Large intestine (tissue), 3 donors: ENCODE measurements around the gene RASGRP3. TPM values are rescaled to one million over a fixed set of nuclear protein-coding genes. Genes with fewer than 3 reads are reported as not detected.

Source experiments
- DNase-seq, 2 donors: peaks; one replicate each; pipeline versions ENCODE4 v3.0.0 to v3.0.0-alpha.2; 2013
- H3K27ac ChIP-seq: one replicate; pipeline ENCODE4 v1.5.1; 2013; ENCODE audit warnings: low read length
- H3K27me3 ChIP-seq: 2 replicates; pipeline ENCODE4 v1.6.1; 2013; ENCODE audit warnings: low read length; ENCODE audit not compliant: control insufficient read depth, insufficient read depth
- H3K36me3 ChIP-seq: 2 replicates; pipeline ENCODE4 v1.6.1; 2013; ENCODE audit warnings: low read length; ENCODE audit not compliant: control insufficient read depth, insufficient read depth
- H3K4me1 ChIP-seq: one replicate; pipeline ENCODE4 v1.6.1; 2013; ENCODE audit warnings: low read length; ENCODE audit not compliant: control insufficient read depth, insufficient read depth
- H3K4me3 ChIP-seq: one replicate; pipeline ENCODE4 v1.5.1; 2013; ENCODE audit warnings: low read length
- H3K9me3 ChIP-seq: one replicate; pipeline ENCODE4 v1.6.1; 2013; ENCODE audit warnings: mild to moderate bottlenecking, low read depth, low read length, moderate library complexity; ENCODE audit not compliant: control insufficient read depth
- WGBS: methylation state at CpG from one replicate; pipeline ENCODE4 v1.1.5; 2013; ENCODE audit warnings: low lambda C conversion rate; ENCODE audit not compliant: insufficient coverage; 5-methylcytosine and 5-hydroxymethylcytosine counted together
- polyA plus RNA-seq: library from polyadenylated mRNA; unstranded; fragments of 120-200 nt; gene quantifications from one replicate; pipeline ENCODE4 v1.2.1, GENCODE V29; 2013

RASGRP3 gene
- polyA plus RNA-seq, 1 donor, result 11.2 TPM

GRCh38 chr2:33477473-33478468 lies 1.3 kb downstream of the RASGRP3 start:
- H3K4me1 ChIP-seq, result peaks cover 18% of the 10 kb centered on the region
- no peaks in the 10 kb centered on the region for H3K36me3 ChIP-seq
- H3K27me3 ChIP-seq, result peaks cover 8% of the 10 kb centered on the region
- peak; percentile 12 to 51 for DNase-seq
- H3K27ac ChIP-seq, result peak overlapping the region; percentile 22
- H3K9me3 ChIP-seq, result no peaks in the 10 kb centered on the region
- H3K4me3 ChIP-seq, result peak overlapping the region; percentile 23
- no CpG with 5 or more reads among the region's 20 CpGs for WGBS

- H3K9me3 ChIP-seq, result no peaks in the 10 kb centered on the region
- DNase-seq, result no peak
- H3K27ac ChIP-seq, result no peak overlapping the region
- peaks cover 18% of the 10 kb centered on the region for H3K4me1 ChIP-seq
- no CpG with 5 or more reads among the region's 9 CpGs for WGBS
- H3K4me3 ChIP-seq, result no peak overlapping the region
- no peaks in the 10 kb centered on the region for H3K36me3 ChIP-seq
- H3K27me3 ChIP-seq, result peaks cover 8% of the 10 kb centered on the region
Observed at GRCh38 chr2:33478968-33479731, 2.7 kb downstream of the RASGRP3 start.

GRCh38 chr2:33482518-33482917 lies 6.1 kb downstream of the RASGRP3 start:
- Histone ChIP-seq H3K9me3 (no peaks in the 10 kb centered on the region), H3K4me1 (peaks cover 6% of the 10 kb centered on the region), H3K27me3 (peaks cover 8% of the 10 kb centered on the region), H3K4me3 (no peak overlapping the region), H3K27ac (no peak overlapping the region), H3K36me3 (no peaks in the 10 kb centered on the region)
- WGBS, result no CpG with 5 or more reads among the region's 2 CpGs
- no peak for DNase-seq

- no peak for DNase-seq
- Histone ChIP-seq H3K36me3 (no peaks in the 10 kb centered on the region), H3K4me1 (no peaks in the 10 kb centered on the region), H3K9me3 (no peaks in the 10 kb centered on the region), H3K27me3 (peaks cover 2% of the 10 kb centered on the region), H3K27ac (peak overlapping the region; percentile 22), H3K4me3 (no peak overlapping the region)
- WGBS, result no CpG with 5 or more reads among the region's 2 CpGs
Observed at GRCh38 chr2:33484042-33484621, 7.7 kb downstream of the RASGRP3 start.

GRCh38 chr2:33485051-33485450 lies 8.6 kb downstream of the RASGRP3 start:
- Histone ChIP-seq H3K4me1 (no peaks in the 10 kb centered on the region), H3K9me3 (no peaks in the 10 kb centered on the region), H3K27me3 (no peaks in the 10 kb centered on the region), H3K27ac (no peak overlapping the region), H3K36me3 (no peaks in the 10 kb centered on the region), H3K4me3 (no peak overlapping the region)
- no peak for DNase-seq
- WGBS, result 100% methylated on average over 1 of the region's 2 CpGs

- H3K4me3 ChIP-seq, result no peak overlapping the region
- H3K9me3 ChIP-seq, result no peaks in the 10 kb centered on the region
- no peaks in the 10 kb centered on the region for H3K27me3 ChIP-seq
- DNase-seq, result no peak
- WGBS, result 100% methylated on average over 2 of the region's 3 CpGs
- H3K36me3 ChIP-seq, result no peaks in the 10 kb centered on the region
- H3K4me1 ChIP-seq, result no peaks in the 10 kb centered on the region
- no peak overlapping the region for H3K27ac ChIP-seq
Observed at GRCh38 chr2:33486544-33486943, 10.1 kb downstream of the RASGRP3 start.

GRCh38 chr2:33488178-33488690 lies 11.8 kb downstream of the RASGRP3 start:
- no peak overlapping the region for H3K27ac ChIP-seq
- no peaks in the 10 kb centered on the region for H3K36me3 ChIP-seq
- no peaks in the 10 kb centered on the region for H3K9me3 ChIP-seq
- no peak overlapping the region for H3K4me3 ChIP-seq
- H3K27me3 ChIP-seq, result no peaks in the 10 kb centered on the region
- WGBS, result 43% methylated on average over 1 of the region's 2 CpGs
- no peaks in the 10 kb centered on the region for H3K4me1 ChIP-seq
- no peak for DNase-seq

- no peak for DNase-seq
- Histone ChIP-seq H3K36me3 (no peaks in the 10 kb centered on the region), H3K27ac (no peak overlapping the region), H3K27me3 (no peaks in the 10 kb centered on the region), H3K4me3 (no peak overlapping the region), H3K9me3 (no peaks in the 10 kb centered on the region), H3K4me1 (no peaks in the 10 kb centered on the region)
- WGBS, result 90% methylated on average over 3 of the region's 8 CpGs
Observed at GRCh38 chr2:33488715-33489540, 12.5 kb downstream of the RASGRP3 start.

GRCh38 chr2:33489835-33490431 lies 13.5 kb downstream of the RASGRP3 start:
- Histone ChIP-seq H3K27ac (no peak overlapping the region), H3K36me3 (no peaks in the 10 kb centered on the region), H3K4me3 (no peak overlapping the region), H3K4me1 (no peaks in the 10 kb centered on the region), H3K27me3 (no peaks in the 10 kb centered on the region), H3K9me3 (no peaks in the 10 kb centered on the region)
- no peak for DNase-seq
- WGBS, result 67% methylated on average over 1 of the region's 2 CpGs
